Fibroblast of skin of right quadriceps (primary cell): Measurements from ENCODE around the gene TENM3.

ENCODE experiments used
- DNase-seq: peaks from one replicate; pipeline ENCODE4 v3.0.0-alpha.2; 2013

TENM3 gene

DNA sequence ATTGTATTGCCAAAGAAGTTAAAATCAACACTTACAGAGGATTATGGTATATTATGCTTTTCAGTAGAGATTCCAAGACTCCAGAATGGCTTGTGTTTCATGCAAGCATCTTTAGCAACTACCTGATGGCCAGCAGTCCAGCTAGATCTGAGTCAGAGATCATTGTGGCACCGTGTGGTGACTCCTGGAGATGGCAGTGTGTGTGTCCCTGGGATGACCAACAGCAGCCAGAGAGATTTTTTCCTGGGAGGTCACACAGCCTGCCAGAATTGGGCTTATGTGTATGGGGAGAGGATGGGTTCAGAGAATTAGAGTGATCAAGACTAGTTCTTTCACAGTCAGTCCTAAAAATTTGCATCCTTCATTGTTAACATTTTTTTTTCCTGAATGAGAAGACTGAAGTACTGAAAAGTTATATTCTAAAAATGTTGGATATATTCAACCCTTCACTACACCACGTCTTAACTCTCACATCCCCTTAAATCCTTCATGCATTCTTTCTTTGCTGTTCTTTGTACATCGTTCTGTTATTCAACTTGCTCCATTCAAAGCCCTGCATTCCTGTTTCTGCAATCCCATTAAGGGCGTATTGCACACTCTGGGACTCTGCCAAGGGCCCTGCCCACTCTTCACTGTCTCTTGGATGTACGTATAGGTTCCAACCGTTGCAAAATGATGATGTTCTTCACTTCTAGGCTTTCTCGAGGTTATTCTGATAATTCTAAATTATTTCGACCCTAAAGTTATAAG is 12.4 kb downstream of the TENM3 start:
- DNase-seq = no peak

DNA sequence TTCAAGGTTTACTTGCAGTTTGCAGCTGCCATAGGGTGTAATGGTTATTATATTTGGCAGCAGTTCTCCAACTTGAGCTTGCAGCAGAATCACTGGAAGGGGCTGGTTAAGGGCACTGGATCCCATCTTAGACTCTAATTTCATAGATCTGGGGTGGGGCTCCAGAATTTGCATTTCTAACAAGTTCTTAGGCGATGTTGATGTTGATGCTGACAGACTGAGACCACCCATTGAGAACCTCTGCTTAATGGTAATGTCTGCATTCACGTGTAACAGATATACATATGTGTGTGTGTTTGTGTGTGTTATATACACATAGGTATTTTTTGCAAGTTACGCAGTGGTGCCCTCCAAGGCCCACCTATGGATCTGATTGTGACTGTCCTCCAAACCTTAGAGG is 13.8 kb downstream of the TENM3 start:
- DNase-seq = no peak

DNA sequence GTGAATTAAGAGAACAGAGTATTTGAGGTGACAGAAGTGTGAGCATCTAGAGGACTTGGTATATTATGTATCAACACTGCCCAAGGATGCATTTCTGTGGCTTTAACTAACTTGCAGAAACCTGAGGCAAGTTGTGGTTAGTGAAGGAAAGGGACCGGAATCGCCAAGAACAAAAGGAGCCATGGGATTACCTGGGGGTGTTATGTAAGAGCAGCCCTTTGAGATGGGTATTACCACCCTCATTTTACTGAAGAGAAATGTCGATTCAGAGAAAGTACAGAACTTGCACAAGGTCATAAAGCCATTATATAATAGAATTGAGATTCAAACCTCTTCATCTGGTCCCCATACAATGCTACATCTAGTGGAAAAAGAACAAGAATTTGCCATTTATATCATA is 14.3 kb downstream of the TENM3 start:
- no peak for DNase-seq

DNA sequence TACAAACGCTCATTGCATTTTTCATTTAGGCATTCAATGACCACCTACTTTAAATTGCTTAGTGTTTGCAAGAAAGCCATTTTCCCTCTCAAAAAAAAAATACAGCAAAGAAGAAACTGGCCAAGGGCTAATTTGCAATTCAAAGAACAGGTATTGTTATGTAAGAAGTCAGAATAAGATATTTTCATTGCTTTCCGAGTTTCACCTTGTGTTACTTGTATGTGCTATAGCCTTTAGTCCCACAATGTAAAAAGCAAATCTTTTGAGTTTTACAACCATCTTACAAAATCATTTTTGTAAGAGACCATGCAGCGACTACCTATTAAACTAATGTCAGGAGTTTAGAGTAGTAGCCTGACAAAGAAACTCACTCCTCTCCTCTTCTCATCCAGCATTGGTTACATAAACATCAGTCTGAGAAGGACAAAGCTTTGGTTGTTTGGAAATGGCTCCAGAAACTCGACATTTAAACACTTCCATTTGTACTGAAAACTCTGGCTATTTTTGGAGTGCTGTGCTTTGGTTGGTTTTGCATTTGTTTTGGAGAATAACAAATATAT is 15.3 kb downstream of the TENM3 start:
- no peak for DNase-seq

DNA sequence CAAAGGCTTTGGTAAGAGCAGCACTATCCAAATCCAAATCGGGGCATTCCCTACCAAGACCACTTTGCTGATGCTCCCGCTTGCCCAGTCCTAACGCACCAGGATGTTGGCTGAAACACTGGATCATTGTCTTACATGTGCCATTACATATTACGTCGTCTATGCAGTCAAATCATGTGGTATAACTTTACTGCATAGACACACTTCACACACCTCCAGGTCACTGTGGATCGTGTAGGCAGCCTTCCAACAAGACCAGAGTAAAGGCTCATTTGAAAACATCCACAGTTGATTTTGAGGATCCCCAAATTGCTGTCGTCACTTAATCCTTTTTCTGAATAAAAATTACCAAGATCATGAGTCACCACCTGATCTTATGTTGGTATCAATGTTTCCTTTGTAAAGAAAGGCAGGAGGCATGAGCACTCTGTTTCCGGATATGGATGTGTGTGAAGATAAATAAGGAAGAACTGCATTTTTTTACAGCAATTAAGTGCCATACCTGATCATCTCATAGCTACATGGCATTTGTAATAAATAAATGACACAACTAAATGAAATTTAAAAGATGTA is 18.5 kb downstream of the TENM3 start:
- DNase-seq = no peak

DNA sequence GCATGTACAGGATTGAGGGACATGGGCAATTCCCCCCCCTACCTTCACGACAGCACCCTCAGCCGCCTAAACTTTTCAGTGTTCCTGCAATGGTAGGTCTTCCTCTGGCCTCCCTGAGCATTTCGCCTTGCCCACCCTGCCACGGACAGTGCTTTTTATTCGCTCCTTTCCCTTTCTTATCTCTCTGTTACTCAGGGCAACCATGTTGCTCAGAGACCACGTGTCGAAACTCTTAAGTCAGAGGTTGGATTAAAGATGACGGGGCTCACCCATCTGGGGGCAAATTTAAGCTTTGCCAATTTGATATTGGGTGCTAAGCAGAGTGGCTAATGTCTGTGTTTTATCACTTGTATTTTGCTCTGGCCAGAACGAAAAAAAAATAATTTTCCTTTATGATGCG is 20.4 kb downstream of the TENM3 start:
- DNase-seq = no peak

DNA sequence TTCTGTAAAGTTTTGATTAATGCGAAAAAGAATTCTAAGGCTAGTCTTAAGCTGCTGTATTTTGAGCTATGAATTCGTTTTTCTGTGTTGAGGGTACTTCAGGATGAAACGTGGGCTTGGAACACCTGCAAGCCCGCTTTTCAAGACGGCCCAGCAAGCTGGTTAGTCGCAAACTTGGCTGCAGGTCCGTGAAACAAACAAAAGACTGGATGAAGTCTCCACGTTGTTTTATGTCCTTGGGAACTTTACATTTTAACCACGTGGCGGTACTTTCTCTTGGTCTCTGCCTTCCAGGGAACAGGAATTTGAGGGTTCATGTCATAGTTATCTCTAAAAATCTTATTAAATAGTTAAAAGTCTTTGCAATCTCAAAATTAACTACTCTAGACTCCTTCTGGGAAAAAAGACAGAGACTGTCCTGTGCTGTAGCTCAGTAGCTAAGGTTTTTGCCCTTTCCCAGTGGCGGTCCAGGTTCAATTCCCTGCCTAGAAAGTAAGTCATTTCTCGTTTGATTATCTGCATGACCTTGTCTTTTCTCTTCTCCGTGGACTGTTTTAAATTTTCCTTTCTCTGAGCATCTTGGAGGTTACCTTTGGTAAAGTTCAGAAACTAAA is 21.0 kb downstream of the TENM3 start:
- DNase-seq = no peak

DNA sequence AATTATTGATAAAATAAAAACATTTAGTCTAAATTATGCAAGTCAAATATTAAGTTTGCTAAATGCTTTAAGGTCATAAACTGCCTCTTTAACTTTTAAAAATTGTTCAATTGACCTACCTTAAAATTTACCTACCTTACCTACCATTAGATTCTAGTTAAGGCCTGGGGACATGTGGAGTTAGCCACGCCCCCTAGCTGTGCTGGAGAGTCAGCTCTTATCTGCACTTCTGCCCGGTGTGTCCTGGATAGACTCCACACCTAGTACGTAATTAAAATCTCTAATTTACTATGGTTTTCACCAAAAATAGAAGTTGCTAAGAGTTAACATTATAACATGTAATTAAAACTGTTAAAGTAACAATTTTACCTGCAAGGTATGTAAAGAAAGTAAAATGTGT is 22.7 kb downstream of the TENM3 start:
- no peak for DNase-seq

DNA sequence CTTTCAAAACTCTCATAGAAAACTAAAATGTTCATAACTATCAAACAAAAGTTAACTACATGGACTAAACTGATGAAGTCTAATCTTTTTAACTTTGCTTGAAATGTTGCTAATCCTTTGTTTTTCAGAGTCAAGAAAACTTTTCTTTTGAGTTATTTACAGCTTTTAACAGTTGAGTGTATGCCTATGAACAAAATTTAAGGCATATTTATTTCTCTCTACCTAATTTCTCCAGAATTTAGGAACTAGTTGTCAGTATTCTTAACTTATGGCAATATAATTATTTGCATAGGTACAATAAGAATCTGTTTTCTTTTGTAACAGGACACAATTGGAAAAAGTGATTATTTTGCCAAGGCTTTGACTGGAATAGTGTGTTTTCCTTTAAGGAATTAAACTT is 23.8 kb downstream of the TENM3 start:
- DNase-seq = no peak

DNA sequence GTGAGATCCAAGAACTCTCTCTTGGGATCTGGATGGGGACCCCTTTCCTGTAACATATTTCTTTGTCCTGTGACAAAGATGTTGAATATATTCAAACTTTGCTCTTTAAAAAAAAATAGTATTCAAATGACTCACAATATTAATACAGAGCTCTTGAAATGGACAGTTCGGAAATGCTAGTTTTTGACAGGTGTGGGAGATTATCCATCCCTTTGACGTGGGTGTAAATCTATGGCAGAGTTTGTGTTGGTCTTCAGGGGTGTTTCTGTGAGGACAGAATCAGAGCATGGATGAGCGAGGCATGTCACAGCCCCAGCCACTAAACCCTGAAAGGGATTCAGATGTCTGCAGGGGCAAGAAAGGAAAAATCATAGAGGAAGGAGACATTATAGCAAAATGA is 25.8 kb downstream of the TENM3 start:
- no peak for DNase-seq

DNA sequence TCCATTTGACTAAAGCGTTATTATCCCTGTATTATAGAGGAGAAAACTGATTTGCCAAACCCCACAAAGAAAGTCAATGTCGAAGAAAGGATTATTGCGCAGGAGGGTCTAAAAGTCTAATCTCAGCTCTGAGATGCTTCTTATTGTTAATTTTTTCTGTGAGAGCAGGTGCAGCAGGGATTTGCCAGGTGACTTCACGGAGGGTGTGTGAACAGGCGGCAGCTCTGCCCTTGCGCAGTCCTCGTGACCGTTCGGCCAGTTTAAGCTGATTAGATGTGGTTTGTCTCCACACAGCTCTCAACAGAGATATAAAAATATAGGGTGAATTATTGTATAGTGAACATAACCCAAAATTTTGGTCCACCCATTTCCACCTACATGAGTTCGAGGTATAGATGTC is 28.5 kb downstream of the TENM3 start:
- DNase-seq = no peak

DNA sequence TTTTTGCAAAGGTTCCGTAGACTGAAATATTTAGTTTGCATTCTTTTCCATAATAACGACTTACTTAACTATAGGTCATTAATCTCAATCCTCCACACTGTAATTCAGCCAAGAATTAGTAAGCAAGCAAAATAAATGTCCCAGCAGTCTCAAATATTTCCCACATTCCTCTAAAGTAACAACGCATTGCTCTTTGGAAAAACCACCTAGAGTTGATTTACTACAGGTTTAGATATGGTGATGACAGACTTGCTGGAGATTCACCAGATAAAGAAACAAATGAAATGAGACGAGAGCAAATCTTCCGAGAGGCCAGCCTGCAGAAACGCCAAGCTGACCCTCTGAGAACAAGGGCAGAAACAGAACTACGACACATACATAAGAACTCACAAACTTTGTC is 28.9 kb downstream of the TENM3 start:
- DNase-seq = peak; percentile 14

DNA sequence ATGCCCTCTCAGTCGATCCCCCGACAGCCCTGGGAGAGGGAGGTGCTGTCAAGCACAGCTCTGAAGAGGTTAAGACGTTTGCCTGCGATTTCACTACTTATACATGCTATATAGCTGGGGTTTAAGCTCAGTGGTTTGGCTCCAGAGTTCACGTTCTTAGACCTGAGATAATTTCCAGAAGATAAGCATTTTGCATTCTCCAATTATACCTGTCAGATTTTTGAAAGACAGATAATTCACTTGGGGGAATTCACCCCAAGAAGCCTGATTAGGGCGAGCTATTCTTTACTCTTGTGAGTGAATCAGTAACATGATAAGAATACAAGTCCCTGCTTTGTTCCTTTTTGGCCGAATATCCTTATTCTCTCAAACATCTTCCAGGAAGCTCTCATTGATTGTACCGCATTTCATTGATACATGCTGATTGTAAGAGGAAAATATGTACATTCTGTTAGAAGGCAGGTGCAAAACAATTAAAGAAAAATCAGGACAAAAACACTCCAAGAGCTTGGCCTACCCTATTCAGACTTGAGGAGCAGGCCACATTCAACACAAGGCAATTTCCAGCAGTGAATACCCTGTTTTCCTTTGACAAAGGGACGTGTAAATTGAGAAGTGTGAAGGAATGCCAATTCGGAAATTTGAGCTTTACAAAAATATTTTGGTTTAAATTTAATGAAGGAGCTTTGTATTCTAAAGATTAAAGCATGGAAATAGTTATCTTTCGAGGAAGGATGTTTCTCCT is 30.2 kb downstream of the TENM3 start:
- no peak for DNase-seq

DNA sequence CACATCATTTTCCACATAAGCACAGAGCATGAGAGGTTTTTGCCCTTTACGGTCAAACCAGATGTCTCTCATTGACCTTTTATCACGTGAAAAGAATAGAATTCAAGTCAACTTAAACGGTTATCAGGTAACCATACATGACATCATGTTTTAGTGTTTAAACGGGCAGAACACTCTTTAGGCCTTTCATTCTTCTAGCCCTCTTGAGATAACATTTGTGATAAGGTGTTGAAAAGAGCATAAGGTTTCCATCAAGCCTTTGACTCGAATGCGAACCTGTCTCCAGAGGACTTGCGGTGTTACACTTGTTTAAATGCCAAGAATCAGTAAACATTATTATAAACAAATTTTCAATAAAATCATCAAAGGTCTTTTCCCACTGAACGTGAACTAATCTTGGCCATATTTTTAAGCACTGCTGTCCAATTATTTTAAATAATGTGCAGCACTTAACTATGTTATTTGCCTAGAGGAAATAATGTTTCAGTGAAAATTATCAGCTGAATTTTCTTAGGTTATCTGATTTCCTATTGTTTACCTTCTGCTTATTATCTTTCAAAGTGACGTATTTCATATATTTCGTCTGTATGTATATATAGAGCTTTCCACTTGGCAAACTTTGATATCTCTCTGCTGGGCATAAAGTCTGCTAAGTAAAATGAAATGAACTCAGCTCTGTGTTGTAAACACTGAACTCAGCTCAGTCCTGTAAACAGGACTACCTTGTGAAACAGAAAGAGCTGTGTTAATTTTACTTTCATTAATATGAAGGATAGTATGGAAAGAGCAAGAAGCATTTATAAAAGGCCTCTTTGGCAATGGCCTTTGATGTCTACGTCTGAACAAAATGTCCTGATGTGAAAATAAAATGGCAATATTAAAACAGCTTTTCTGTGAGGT is 33.3 kb downstream of the TENM3 start:
- no peak for DNase-seq

DNA sequence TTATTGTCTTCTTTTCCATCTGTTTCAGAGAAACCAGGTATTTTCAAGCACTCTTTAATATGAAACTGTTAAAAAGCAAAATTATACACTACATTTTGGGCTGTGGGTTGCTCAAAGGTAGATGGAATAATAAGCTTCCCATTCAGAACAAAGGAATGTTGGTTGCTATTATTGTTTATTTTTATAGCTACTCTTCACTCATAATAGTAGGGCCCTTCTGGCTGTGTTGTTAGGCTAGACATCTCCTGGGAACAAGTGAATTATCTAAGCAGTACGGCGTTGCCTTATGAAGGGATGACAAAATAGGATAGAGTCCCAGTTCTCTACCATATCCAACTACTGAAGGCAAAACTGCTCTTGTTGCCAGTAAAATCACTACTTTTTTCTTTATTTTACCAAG is 34.2 kb downstream of the TENM3 start:
- peak; percentile 29 for DNase-seq

DNA sequence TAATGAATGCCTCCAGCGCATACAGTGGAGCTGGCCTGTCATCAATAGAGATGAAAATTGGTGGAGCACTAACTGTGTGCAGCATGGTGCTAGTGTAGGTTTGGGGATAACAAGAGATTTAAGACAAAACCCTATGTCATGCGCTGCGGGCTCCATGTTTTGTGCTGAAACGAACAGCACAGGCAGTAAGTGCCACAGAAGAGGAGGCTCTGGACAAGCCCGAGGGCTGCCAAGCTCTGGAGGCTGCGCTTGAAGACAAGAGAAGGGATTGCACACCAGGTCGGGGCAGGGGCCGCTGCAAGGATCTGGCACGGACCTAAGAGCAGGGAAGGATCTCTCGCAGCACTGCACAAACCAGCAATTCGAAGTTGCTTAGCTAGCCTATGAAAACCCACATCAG is 35.5 kb downstream of the TENM3 start:
- no peak for DNase-seq

DNA sequence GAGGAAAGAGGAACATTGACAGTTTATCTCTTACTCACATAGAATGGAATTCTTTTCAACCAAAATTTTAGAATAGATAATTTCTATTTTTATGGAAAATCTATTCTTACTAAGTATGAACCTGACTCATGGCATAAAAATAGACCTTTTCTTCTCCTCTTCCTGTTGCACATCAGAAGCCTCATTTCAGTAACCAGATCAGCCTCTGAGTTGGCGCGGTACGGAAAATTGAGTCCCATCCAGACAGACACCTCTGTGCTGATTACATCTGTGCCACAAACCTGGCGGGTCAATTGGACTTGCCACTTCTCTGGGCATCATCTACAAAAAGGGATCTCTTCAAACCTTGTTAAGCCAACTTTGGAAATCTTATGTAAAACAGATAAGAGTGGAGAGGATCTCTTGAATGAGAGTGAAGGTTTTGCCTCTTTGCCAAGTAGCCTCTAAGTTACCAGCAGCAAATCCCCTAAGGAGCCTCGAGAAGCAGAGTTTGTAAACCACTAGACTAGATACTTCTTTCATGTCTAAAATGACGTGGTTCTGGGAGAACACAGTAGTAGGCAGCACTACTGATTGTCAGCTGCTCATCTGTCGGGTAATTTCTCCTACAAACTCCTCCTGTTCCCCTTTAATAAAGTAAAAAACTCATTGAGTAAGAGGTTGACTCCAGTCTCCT is 37.4 kb downstream of the TENM3 start:
- peak; percentile 59 for DNase-seq

DNA sequence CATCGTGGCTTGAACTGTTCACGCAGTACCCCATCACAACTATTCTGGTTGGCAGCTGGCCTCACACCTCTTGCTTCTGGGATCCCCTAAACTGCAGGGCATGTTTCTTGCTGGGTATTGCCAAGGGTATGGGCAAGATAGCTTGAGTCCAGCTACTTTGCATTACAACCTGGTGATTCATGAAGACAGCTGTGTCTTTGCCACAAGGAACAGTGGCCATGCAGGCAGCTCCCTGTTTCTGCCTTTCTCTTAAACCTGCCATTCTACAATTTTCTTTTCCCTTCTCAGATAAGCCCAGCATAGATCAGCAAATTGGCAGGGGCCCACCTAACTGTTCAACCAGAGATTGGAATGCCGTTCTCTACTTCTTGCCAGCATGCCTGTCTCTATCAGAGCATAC is 42.8 kb downstream of the TENM3 start:
- peak; percentile 13 for DNase-seq

DNA sequence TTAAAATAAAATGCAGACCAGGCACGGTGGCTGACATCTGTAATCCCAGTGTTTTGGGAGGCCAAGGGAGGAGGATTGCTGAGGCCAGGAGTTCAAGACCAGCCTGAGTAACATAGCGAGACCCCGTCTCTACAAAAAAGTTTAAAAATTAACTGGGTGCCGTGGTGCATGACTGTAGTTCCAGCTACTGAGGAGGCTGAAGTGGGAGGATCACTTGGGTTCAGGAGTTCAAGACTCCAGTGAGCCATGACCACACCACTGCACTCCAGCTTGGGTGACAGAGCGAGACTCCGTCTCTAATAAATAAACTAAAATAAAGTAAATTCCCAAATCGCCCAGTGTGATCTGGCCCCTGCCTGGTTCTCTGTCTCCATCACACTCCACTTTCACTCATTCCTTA is 43.7 kb downstream of the TENM3 start:
- no peak for DNase-seq

DNA sequence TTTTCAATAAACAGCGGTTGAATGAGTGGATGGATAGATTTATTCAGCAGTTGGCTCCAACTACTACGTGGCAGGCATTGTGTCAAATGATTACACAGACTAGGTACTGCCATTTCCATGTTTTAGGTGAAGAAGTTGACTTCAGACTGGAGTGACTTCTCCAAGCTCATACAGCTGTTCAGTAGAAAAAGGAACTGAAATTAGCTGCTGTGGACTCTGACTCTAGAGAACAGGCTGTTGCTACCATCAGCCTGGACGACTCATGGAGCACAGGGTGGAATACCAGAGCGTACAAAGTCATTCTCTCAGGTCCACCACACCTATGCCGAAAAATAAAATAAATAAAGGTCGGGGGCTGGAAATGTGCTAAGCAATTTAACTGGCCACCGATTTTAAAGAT is 45.3 kb downstream of the TENM3 start:
- DNase-seq = no peak

DNA sequence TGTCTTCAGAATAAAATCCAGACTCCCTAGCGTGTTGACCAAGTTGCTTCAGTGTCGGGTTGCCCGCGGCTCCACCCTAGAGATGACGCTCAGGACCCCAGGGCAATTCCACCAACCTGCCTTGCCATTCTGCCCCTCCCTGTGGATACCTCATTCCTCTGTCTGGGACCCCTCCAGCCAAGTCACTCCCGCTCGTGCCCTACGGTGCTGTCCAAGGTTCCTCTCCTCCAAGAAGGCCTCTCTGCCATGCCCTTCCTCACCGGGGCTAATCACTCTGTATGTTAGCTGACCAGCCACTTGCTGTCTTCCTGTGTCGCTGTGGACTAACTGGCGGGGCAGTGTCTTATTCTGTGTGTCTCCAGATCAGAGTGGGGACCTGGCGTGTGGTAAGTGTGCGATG is 46.6 kb downstream of the TENM3 start:
- DNase-seq = no peak

DNA sequence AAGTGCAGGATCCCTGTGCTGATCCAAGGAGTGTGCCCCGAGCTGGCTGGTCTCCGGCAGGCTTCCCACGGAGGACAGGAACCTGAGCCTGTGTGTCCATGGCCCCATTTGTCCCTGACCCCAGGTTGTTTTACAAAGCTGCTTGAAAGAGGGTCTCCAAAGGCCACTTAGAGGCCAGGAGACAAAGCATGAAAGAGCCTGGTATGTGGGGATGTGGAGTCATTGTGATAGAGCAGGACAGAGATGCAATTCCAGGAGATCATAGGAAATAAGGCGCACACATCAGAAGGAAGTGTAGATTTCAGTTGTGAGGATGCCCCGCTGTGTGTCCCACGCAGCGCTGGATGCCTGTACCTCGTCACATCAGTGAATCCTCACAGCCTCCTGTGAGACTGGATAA is 48.0 kb downstream of the TENM3 start:
- no peak for DNase-seq
